ENCODE measurements around the gene TSPAN6.

- TF ChIP-seq CTCF (conservative IDR thresholded peaks at IDR 0.05; ENCODE audit: low read depth, low read length), result no peak
- no peak for TF ChIP-seq BHLHE40 (IDR thresholded peaks at IDR 0.05; ENCODE audit: low read depth, low read length)
- no peak for TF ChIP-seq RCOR1 (IDR thresholded peaks at IDR 0.05; ENCODE audit: insufficient replicate concordance, low read length)
- TF ChIP-seq MXI1 (IDR thresholded peaks at IDR 0.05; ENCODE audit: borderline replicate concordance, low read depth, low read length), result no peak
- TF ChIP-seq POLR2A (IDR thresholded peaks at IDR 0.05; ENCODE audit: low read depth, low read length), result no peak
- no peak for TF ChIP-seq USF2 (IDR thresholded peaks at IDR 0.05; ENCODE audit: low read depth, low read length)
Observed at GRCh38 chrX:100593581-100593980, 43.0 kb downstream of the TSPAN6 start.

All from IMR-90 (cell line).